GM19395 (cell line): ENCODE results near the gene MYO19.
"Not testable (repeated sequence)": the region's sequence is repeated elsewhere in the genome, so short reads cannot be mapped to it uniquely, and the experiment has no call there.

Experiments
- ATAC-seq: cut with Tn5 transposase; IDR thresholded peaks from one replicate; pipeline ENCODE4 v1.9.1; 2021; ENCODE audit warnings: mild to moderate bottlenecking, moderate library complexity; ENCODE audit not compliant: unreplicated experiment

Gene MYO19

GRCh38 chr17:36503456-36504155 lies 31.1 kb downstream of the MYO19 start:
- ATAC-seq, result no peak

- ATAC-seq, result no peak
These were observed 32.7 kb downstream of the MYO19 start for GRCh38 chr17:36501963-36502362.

- ATAC-seq, result no peak
These were observed 33.3 kb downstream of the MYO19 start for GRCh38 chr17:36501351-36501750.

GRCh38 chr17:36500745-36501225 lies 33.9 kb downstream of the MYO19 start:
- ATAC-seq, result no peak

- no peak for ATAC-seq
These were observed 35.9 kb downstream of the MYO19 start for GRCh38 chr17:36498560-36499300.

- ATAC-seq, result no peak
These were observed 36.5 kb downstream of the MYO19 start for GRCh38 chr17:36498155-36498554.

- ATAC-seq, result no peak
These were observed 38.5 kb downstream of the MYO19 start for GRCh38 chr17:36496018-36496789.

GRCh38 chr17:36495076-36495578 lies 39.5 kb downstream of the MYO19 start:
- no peak for ATAC-seq

GRCh38 chr17:36494674-36495073 lies 40.0 kb downstream of the MYO19 start:
- ATAC-seq, result no peak

- no peak for ATAC-seq
These were observed 40.7 kb downstream of the MYO19 start for GRCh38 chr17:36493956-36494355.

- peak; percentile 93 for ATAC-seq
These were observed 48.2 kb downstream of the MYO19 start, which contains the start of gene ZNHIT3 for GRCh38 chr17:36486204-36487194. TSS of gene ZNHIT3 (plus strand) at chr17:36486681. CDS start at chr17:36486700, 19 bp downstream.

GRCh38 chr17:36485805-36486203 lies 48.9 kb downstream of the MYO19 start:
- ATAC-seq, result no peak

GRCh38 chr17:36485027-36485426 lies 49.6 kb downstream of the MYO19 start:
- ATAC-seq, result no peak

GRCh38 chr17:36484021-36484420 lies 50.6 kb downstream of the MYO19 start:
- not testable (repeated sequence) for ATAC-seq

GRCh38 chr17:36482611-36483504 lies 51.8 kb downstream of the MYO19 start:
- no peak for ATAC-seq

- no peak for ATAC-seq
These were observed 52.8 kb downstream of the MYO19 start for GRCh38 chr17:36481829-36482228.

GRCh38 chr17:36475346-36475970 lies 59.2 kb downstream of the MYO19 start:
- ATAC-seq, result no peak

- ATAC-seq, result no peak
These were observed 60.1 kb downstream of the MYO19 start for GRCh38 chr17:36474571-36474970.
